Renal cortical epithelial cell (primary cell): ENCODE results near the gene INTS13. TPM values are rescaled to one million over a fixed set of nuclear protein-coding genes. Genes with fewer than 3 reads are reported as not detected.
"Not testable (repeated sequence)": the region's sequence is repeated elsewhere in the genome, so short reads cannot be mapped to it uniquely, and the experiment has no call there.

Experiments
- DNase-seq: peaks from one replicate; pipeline ENCODE4 v3.0.0-alpha.2; 2011; ENCODE audit warnings: low read depth
- total RNA-seq: library from RNA; depleted of rRNA; stranded (reverse); fragments of >200 nt; gene quantifications from 2 replicates; pipeline ENCODE4 v1.2.3, GENCODE V29; 2014

Gene INTS13, protein sequence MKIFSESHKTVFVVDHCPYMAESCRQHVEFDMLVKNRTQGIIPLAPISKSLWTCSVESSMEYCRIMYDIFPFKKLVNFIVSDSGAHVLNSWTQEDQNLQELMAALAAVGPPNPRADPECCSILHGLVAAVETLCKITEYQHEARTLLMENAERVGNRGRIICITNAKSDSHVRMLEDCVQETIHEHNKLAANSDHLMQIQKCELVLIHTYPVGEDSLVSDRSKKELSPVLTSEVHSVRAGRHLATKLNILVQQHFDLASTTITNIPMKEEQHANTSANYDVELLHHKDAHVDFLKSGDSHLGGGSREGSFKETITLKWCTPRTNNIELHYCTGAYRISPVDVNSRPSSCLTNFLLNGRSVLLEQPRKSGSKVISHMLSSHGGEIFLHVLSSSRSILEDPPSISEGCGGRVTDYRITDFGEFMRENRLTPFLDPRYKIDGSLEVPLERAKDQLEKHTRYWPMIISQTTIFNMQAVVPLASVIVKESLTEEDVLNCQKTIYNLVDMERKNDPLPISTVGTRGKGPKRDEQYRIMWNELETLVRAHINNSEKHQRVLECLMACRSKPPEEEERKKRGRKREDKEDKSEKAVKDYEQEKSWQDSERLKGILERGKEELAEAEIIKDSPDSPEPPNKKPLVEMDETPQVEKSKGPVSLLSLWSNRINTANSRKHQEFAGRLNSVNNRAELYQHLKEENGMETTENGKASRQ
- 26.6 and 40.1 TPM in 2 replicates for total RNA-seq

GRCh38 chr12:26937863-26938700 is at the start of gene INTS13, which contains the start of gene FGFR1OP2:
Gene INTS13 (minus strand): TSS chr12:26937981. CDS start chr12:26936803, 1,178 bp downstream.
Gene FGFR1OP2 (plus strand): TSS chr12:26938470. CDS start chr12:26954159, 15,689 bp downstream.
- DNase-seq, result peak; percentile 95

DNA sequence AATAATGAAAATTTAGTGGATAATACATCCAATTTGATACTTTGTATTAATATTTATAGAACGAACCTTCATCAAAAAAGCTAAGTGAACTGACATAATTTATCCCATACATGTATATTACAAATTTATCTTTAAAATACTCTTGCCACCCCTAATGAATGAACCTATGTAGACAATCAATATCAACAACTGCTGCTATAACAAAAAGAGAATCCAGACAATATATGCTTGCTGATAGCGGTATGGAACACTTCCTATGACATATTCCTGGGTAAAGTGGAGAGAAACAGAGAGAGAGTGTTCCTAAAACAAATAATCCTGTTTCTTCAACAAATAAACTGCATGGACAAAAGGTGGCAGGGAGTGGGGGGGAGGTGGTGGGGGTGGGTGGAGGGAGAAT is 45.1 kb upstream of the INTS13 start:
- DNase-seq, result no peak

GRCh38 chr12:26979733-26980132 is 42.0 kb upstream of the INTS13 start:
- no peak for DNase-seq

DNA sequence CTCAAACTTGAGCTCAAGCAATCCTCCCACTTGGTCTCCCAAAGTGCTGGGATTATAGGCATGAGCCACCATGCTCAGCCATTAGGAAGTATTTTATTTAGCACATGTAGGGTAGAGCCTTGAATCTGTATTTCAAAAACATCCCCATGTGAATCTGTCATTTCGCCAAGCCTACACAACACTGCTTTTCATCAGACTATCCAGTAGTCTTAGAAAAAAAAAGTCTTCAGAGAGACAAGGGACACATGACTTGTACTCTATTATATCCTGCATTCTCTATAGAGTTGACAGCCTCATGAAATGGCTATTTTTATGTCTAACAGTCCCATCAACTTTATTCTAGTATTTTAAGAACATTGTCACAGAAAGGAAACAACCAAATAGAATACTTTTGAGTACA is 41.0 kb upstream of the INTS13 start:
- no peak for DNase-seq

GRCh38 chr12:26976687-26977086 is 38.9 kb upstream of the INTS13 start:
- no peak for DNase-seq

DNA sequence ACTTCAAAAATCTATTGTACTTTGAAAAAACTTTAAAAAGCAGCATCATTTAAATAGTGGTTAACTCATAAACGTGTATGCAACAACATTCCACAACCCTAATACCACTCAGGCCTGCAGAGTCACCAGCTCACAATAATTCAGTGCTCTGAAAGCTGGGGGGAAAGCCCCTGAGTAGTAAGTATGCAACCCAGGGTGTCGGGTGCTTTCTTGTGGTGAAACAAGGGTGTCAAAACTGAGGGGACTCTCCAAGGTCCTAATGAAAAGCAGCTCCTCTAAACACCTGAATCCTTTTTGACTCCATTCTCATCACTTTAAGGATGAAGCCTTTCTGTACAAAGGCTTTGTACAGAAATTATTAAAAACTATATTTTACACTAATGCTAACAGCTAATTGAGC is 34.2 kb upstream of the INTS13 start:
- DNase-seq, result no peak

GRCh38 chr12:26970136-26970535 is 32.4 kb upstream of the INTS13 start:
- no peak for DNase-seq

DNA sequence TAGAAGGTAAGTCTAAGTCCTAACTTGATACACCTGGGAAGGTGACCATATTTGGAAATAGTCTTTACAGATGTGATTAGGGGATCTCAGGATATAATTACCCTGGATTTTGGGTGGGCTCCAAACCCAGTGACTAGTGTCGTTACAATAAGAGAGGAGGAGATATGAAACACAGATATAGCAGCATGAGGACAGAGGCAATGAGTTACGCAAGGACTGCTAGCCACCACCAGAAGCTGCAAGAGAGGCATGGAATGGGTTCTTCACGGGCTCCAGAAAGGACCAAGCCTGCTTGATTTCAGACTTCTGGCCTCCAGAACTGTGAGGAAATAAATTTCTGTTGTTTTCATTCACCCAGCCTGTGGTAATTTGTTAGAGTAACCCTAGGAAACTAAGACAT is 29.1 kb upstream of the INTS13 start:
- no peak for DNase-seq

DNA sequence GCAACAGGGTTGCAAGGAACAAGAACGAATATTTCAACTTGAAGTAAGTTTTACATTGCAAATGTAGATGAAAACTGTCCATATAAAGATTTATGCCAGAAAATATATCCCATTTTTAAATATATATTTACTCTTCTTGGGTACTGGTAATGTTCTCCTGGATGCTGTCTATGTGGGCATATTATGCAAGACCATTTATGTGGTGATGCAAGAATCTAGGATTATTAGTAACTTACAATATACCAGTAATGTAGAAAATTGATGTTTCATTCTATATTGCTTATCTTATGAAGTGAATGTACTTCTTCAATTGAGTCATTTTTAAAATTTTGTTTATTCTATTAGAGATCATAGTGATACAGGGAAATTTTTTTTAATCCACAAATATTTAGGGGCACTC is 25.6 kb upstream of the INTS13 start:
- DNase-seq, result no peak

DNA sequence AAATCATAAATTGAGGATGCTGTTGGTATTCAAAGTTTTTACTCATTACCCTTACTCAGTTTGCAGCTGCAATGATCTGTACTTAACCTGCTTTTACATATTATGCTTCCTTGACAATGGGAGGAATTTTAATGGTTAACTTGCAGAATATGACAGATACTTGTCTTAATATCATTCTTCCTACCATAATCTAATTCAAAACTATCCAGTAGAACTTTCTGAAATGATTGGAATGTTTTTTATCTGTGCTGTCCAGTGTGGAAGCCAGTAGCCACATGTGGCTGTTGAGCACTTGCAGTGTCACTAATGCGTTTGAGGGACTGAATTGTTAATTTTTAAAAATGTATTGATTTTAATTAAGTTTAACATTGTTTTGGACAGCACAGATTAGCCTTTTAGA is 24.0 kb upstream of the INTS13 start:
- DNase-seq, result no peak

DNA sequence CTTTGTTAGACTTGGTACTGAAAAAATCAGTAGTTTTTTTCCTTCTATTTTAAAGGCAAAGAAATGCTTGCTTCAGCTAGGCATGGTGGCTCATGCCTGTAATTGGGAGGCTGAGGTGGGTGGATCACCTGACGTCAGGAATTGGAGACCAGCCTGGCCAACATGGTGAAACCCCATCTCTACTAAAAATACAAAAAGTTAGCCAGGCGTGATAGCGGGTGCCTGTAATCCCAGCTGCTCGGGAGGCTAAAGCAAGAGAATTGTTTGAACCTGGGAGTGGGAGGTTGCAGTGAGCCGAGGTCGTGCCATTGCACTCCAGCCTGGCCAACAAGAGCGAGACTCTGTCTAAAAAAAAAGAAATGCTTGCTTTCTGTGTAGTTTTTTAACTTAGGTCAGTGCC is 23.6 kb upstream of the INTS13 start:
- DNase-seq, result not testable (repeated sequence)

DNA sequence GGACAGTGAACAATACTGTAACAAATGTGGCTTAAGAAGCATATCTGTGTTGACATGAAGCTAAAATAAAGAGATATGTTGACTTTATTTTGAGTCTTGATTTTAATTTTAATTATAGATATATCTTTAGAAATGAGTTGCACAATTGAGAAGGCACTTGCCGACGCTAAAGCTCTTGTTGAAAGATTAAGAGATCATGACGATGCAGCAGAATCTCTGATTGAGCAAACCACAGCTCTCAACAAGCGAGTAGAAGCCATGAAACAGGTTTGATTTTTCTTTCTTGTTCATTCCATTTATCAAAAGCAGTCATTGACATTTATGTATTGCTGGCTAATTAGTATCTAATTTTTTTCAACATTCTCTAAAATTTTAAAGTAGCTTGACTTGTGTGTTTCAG is 16.2 kb upstream of the INTS13 start:
- no peak for DNase-seq

GRCh38 chr12:26953447-26953846 is 15.7 kb upstream of the INTS13 start:
- peak; percentile 69 for DNase-seq

- no peak for DNase-seq
These were observed 10.5 kb upstream of the INTS13 start for GRCh38 chr12:26948309-26948708.

GRCh38 chr12:26941215-26941594 is 3.4 kb upstream of the INTS13 start:
- DNase-seq, result no peak

GRCh38 chr12:26940516-26941214 is 2.9 kb upstream of the INTS13 start:
- no peak for DNase-seq

DNA sequence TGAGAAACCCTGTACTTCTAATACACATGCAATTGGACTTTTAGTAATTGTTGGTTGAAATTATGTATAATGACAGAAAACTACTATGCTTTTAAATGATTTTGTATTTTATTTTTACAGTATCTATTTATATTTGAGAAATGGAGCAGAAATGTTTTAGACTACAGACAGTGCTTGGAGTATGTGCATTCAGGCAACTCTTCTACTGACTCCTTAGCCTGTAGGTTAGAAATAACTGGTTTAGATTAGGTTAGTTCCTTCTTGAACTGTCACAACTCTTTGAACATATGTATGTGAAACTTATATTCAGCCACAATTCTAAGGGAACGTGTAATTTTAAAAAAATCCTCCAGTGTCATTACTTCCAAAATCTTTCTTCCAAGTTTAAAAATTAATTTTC is 2.2 kb upstream of the INTS13 start:
- DNase-seq, result no peak

DNA sequence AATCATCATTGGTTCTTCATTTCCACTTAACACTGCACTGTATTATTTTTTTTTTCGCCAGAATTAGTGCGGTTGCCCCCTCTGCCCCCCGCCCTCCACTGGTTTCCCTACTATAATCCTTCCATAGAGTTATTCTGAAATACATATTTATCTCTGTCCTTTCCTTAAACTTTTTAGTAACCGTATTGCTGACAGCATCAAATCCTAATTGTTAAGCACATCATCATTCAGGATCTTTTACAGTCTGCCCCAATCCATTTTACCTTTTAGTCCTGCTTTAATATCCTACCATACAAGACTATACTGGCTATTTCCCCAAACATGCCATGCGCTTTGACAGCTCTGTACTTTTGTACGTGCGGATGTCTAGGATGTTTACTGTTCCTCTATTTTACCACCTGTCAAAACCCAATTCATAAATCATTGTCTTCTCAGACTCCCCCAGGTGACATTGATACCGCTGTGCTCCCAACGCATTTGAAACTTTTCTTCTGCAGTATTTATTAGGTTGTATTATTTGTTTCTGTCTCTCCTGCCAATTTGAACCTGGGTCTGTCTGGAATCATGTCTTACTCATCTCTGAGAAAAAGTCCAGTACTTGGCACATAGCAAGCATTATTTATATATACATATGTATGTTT is 1.5 kb upstream of the INTS13 start:
- no peak for DNase-seq

DNA sequence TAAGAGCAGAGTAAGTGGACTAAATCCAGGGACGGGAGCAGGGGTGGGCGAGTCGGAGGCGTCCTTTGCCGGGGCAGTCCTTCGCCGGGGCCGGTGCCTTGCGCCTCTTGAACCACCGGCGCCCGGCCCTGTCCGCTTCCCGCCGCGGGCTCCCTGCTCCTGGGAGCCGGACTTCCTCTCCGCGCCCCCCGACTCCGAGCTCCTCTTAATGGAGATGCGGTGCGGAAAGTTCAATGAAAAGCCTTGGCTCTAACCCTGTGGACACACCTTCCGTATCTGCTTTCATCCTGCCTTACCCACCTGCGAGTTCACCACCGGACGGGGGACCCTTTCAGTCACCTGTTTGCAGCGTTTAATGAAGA is 901 bp upstream of the INTS13 start:
- DNase-seq, result no peak

- no peak for DNase-seq
These were observed 328 bp downstream of the INTS13 start for GRCh38 chr12:26937443-26937862.
